ENCODE measurements around the gene WDR75.

The WDR75 gene

GRCh38 chr2:189506514-189506976, 65.3 kb downstream of the WDR75 start:
- peaks cover 17 to 19% of the 10 kb centered on the region in 2 donors for H3K4me1 ChIP-seq (ENCODE audit: control insufficient read depth in 1 of 2, insufficient read depth in 2 of 2, low read length in 2 of 2)
- no peak overlapping the region for H3K27ac ChIP-seq (ENCODE audit: low read depth, low read length)
- H3K36me3 ChIP-seq (ENCODE audit: control insufficient read depth in 1 of 2, insufficient read depth in 2 of 2, low read length in 2 of 2) = no peaks in the 10 kb centered on the region
- no peaks in the 10 kb centered on the region for H3K27me3 ChIP-seq (ENCODE audit: control insufficient read depth in 1 of 2, insufficient read depth in 2 of 2, low read length in 2 of 2)
- H3K9ac ChIP-seq (ENCODE audit: low read depth in 1 of 2, low read length in 2 of 2) = no peak overlapping the region
- no peak overlapping the region for H3K4me3 ChIP-seq (ENCODE audit: low read depth in 1 of 2, low read length in 2 of 2)
- H3K9me3 ChIP-seq (ENCODE audit: control insufficient read depth in 1 of 2, low read length in 2 of 2) = no peaks in the 10 kb centered on the region

GRCh38 chr2:189511210-189511959, 70.1 kb downstream of the WDR75 start:
- Histone ChIP-seq H3K27ac (ENCODE audit: low read depth, low read length) (no peak overlapping the region), H3K4me3 (ENCODE audit: low read depth in 1 of 2, low read length in 2 of 2) (no peak overlapping the region), H3K9me3 (ENCODE audit: control insufficient read depth in 1 of 2, low read length in 2 of 2) (no peaks in the 10 kb centered on the region)

GRCh38 chr2:189511960-189512319, 70.7 kb downstream of the WDR75 start:
- H3K4me1 ChIP-seq (ENCODE audit: control insufficient read depth in 1 of 2, insufficient read depth in 2 of 2, low read length in 2 of 2) = peaks cover 0 to 1% of the 10 kb centered on the region in 2 donors
- no peak overlapping the region for H3K27ac ChIP-seq (ENCODE audit: low read depth, low read length)
- H3K27me3 ChIP-seq (ENCODE audit: control insufficient read depth in 1 of 2, insufficient read depth in 2 of 2, low read length in 2 of 2) = no peaks in the 10 kb centered on the region
- no peak overlapping the region for H3K4me3 ChIP-seq (ENCODE audit: low read depth in 1 of 2, low read length in 2 of 2)
- no peaks in the 10 kb centered on the region for H3K9me3 ChIP-seq (ENCODE audit: control insufficient read depth in 1 of 2, low read length in 2 of 2)
- no peaks in the 10 kb centered on the region for H3K36me3 ChIP-seq (ENCODE audit: control insufficient read depth in 1 of 2, insufficient read depth in 2 of 2, low read length in 2 of 2)
- no peak overlapping the region for H3K9ac ChIP-seq (ENCODE audit: low read depth in 1 of 2, low read length in 2 of 2)

More at GRCh38 chr2:189511210-189511959, 70.1 kb downstream of the WDR75 start:
- Histone ChIP-seq H3K4me1 (ENCODE audit: control insufficient read depth in 1 of 2, insufficient read depth in 2 of 2, low read length in 2 of 2) (peaks cover 4 to 7% of the 10 kb centered on the region in 2 donors), H3K9ac (ENCODE audit: low read depth in 1 of 2, low read length in 2 of 2) (no peak overlapping the region), H3K36me3 (ENCODE audit: control insufficient read depth in 1 of 2, insufficient read depth in 2 of 2, low read length in 2 of 2) (no peaks in the 10 kb centered on the region), H3K27me3 (ENCODE audit: control insufficient read depth in 1 of 2, insufficient read depth in 2 of 2, low read length in 2 of 2) (no peaks in the 10 kb centered on the region)

- Histone ChIP-seq H3K4me1 (ENCODE audit: control insufficient read depth in 1 of 2, insufficient read depth in 2 of 2, low read length in 2 of 2) (no peaks in the 10 kb centered on the region), H3K4me3 (ENCODE audit: low read depth in 1 of 2, low read length in 2 of 2) (no peak overlapping the region), H3K27ac (ENCODE audit: low read depth, low read length) (no peak overlapping the region), H3K9me3 (ENCODE audit: control insufficient read depth in 1 of 2, low read length in 2 of 2) (no peaks in the 10 kb centered on the region), H3K36me3 (ENCODE audit: control insufficient read depth in 1 of 2, insufficient read depth in 2 of 2, low read length in 2 of 2) (no peaks in the 10 kb centered on the region), H3K27me3 (ENCODE audit: control insufficient read depth in 1 of 2, insufficient read depth in 2 of 2, low read length in 2 of 2) (no peaks in the 10 kb centered on the region), H3K9ac (ENCODE audit: low read depth in 1 of 2, low read length in 2 of 2) (no peak overlapping the region)
These were observed 71.6 kb downstream of the WDR75 start for GRCh38 chr2:189512879-189513278.

- H3K4me3 ChIP-seq (ENCODE audit: low read depth in 1 of 2, low read length in 2 of 2) = no peak overlapping the region
- H3K9ac ChIP-seq (ENCODE audit: low read depth in 1 of 2, low read length in 2 of 2) = no peak overlapping the region
- H3K4me1 ChIP-seq (ENCODE audit: control insufficient read depth in 1 of 2, insufficient read depth in 2 of 2, low read length in 2 of 2) = no peaks in the 10 kb centered on the region
- H3K27ac ChIP-seq (ENCODE audit: low read depth, low read length) = no peak overlapping the region
- H3K36me3 ChIP-seq (ENCODE audit: control insufficient read depth in 1 of 2, insufficient read depth in 2 of 2, low read length in 2 of 2) = no peaks in the 10 kb centered on the region
- no peaks in the 10 kb centered on the region for H3K9me3 ChIP-seq (ENCODE audit: control insufficient read depth in 1 of 2, low read length in 2 of 2)
- no peaks in the 10 kb centered on the region for H3K27me3 ChIP-seq (ENCODE audit: control insufficient read depth in 1 of 2, insufficient read depth in 2 of 2, low read length in 2 of 2)
These were observed 72.8 kb downstream of the WDR75 start for GRCh38 chr2:189514104-189514503.

- Histone ChIP-seq H3K4me3 (ENCODE audit: low read depth in 1 of 2, low read length in 2 of 2) (no peak overlapping the region), H3K4me1 (ENCODE audit: control insufficient read depth in 1 of 2, insufficient read depth in 2 of 2, low read length in 2 of 2) (peaks cover 0 to 1% of the 10 kb centered on the region in 2 donors), H3K9ac (ENCODE audit: low read depth in 1 of 2, low read length in 2 of 2) (no peak overlapping the region), H3K27me3 (ENCODE audit: control insufficient read depth in 1 of 2, insufficient read depth in 2 of 2, low read length in 2 of 2) (no peaks in the 10 kb centered on the region), H3K27ac (ENCODE audit: low read depth, low read length) (no peak overlapping the region), H3K36me3 (ENCODE audit: control insufficient read depth in 1 of 2, insufficient read depth in 2 of 2, low read length in 2 of 2) (no peaks in the 10 kb centered on the region), H3K9me3 (ENCODE audit: control insufficient read depth in 1 of 2, low read length in 2 of 2) (no peaks in the 10 kb centered on the region)
These were observed 74.0 kb downstream of the WDR75 start for GRCh38 chr2:189515264-189515663.

GRCh38 chr2:189516546-189516945, 75.3 kb downstream of the WDR75 start:
- H3K27me3 ChIP-seq (ENCODE audit: control insufficient read depth in 1 of 2, insufficient read depth in 2 of 2, low read length in 2 of 2) = no peaks in the 10 kb centered on the region
- no peak overlapping the region for H3K4me3 ChIP-seq (ENCODE audit: low read depth in 1 of 2, low read length in 2 of 2)
- H3K4me1 ChIP-seq (ENCODE audit: control insufficient read depth in 1 of 2, insufficient read depth in 2 of 2, low read length in 2 of 2) = peaks cover 8 to 10% of the 10 kb centered on the region in 2 donors
- no peaks in the 10 kb centered on the region for H3K9me3 ChIP-seq (ENCODE audit: control insufficient read depth in 1 of 2, low read length in 2 of 2)
- no peaks in the 10 kb centered on the region for H3K36me3 ChIP-seq (ENCODE audit: control insufficient read depth in 1 of 2, insufficient read depth in 2 of 2, low read length in 2 of 2)
- H3K27ac ChIP-seq (ENCODE audit: low read depth, low read length) = no peak overlapping the region
- no peak overlapping the region for H3K9ac ChIP-seq (ENCODE audit: low read depth in 1 of 2, low read length in 2 of 2)

- H3K36me3 ChIP-seq (ENCODE audit: control insufficient read depth in 1 of 2, insufficient read depth in 2 of 2, low read length in 2 of 2) = no peaks in the 10 kb centered on the region
- no peak overlapping the region for H3K4me3 ChIP-seq (ENCODE audit: low read depth in 1 of 2, low read length in 2 of 2)
- H3K27ac ChIP-seq (ENCODE audit: low read depth, low read length) = no peak overlapping the region
These were observed 76.7 kb downstream of the WDR75 start for GRCh38 chr2:189517847-189518535.

GRCh38 chr2:189519631-189520387, 78.5 kb downstream of the WDR75 start:
- H3K4me3 ChIP-seq (ENCODE audit: low read depth in 1 of 2, low read length in 2 of 2) = no peak overlapping the region

More at GRCh38 chr2:189517847-189518535, 76.7 kb downstream of the WDR75 start:
- H3K4me1 ChIP-seq (ENCODE audit: control insufficient read depth in 1 of 2, insufficient read depth in 2 of 2, low read length in 2 of 2) = peaks cover 21 to 24% of the 10 kb centered on the region in 2 donors
- no peaks in the 10 kb centered on the region for H3K27me3 ChIP-seq (ENCODE audit: control insufficient read depth in 1 of 2, insufficient read depth in 2 of 2, low read length in 2 of 2)
- H3K9ac ChIP-seq (ENCODE audit: low read depth in 1 of 2, low read length in 2 of 2) = no peak overlapping the region
- H3K9me3 ChIP-seq (ENCODE audit: control insufficient read depth in 1 of 2, low read length in 2 of 2) = no peaks in the 10 kb centered on the region

More at GRCh38 chr2:189519631-189520387, 78.5 kb downstream of the WDR75 start:
- Histone ChIP-seq H3K4me1 (ENCODE audit: control insufficient read depth in 1 of 2, insufficient read depth in 2 of 2, low read length in 2 of 2) (peaks cover 28 to 38% of the 10 kb centered on the region in 2 donors), H3K9me3 (ENCODE audit: control insufficient read depth in 1 of 2, low read length in 2 of 2) (no peaks in the 10 kb centered on the region), H3K27me3 (ENCODE audit: control insufficient read depth in 1 of 2, insufficient read depth in 2 of 2, low read length in 2 of 2) (no peaks in the 10 kb centered on the region), H3K36me3 (ENCODE audit: control insufficient read depth in 1 of 2, insufficient read depth in 2 of 2, low read length in 2 of 2) (no peaks in the 10 kb centered on the region), H3K27ac (ENCODE audit: low read depth, low read length) (no peak overlapping the region), H3K9ac (ENCODE audit: low read depth in 1 of 2, low read length in 2 of 2) (no peak overlapping the region)
